ENCODE data around the gene MPZL2. TPM values are rescaled to one million over a fixed set of nuclear protein-coding genes. Genes with fewer than 3 reads are reported as not detected.

MPZL2 gene
- total RNA-seq, 4 donors from 2014 or later, result 1.2 to 7.9 (median 3.4) TPM

- TF ChIP-seq POLR2A (IDR thresholded peaks at IDR 0.05) (no peak), CTCF (IDR thresholded peaks at IDR 0.05 in 4 of 5, conservative IDR thresholded peaks at IDR 0.05 in 1 of 5) (no peak)
- peak overlapping the region in 1 of 4 donors; percentile 4 for H3K27ac ChIP-seq
- ATAC-seq, result peak in 1 of 2 donors; percentile 42
- no peaks in the 10 kb centered on the region for H3K36me3 ChIP-seq
- H3K9me3 ChIP-seq, result no peaks in the 10 kb centered on the region
- no peaks in the 10 kb centered on the region for H3K4me1 ChIP-seq
- no peak overlapping the region for H3K4me3 ChIP-seq
- H3K27me3 ChIP-seq, result peaks cover 0 to 10% (median 8%) of the 10 kb centered on the region in 3 donors
- intact Hi-C loops (cut with DNase I; ENCODE audit: low total_unique reads), result no loop called here
- in situ Hi-C loops (cut with MboI; ENCODE audit: low sequenced_read_pairs in 4 of 4), result loop anchor here in 1 of 4 donors (10.0 kb wide), 1 partner anchor 88 kb away; no protein-coding TSS in a partner anchor
- DNase-seq, result no peak
Measured at GRCh38 chr11:118206391-118207031, 57.6 kb downstream of the MPZL2 start.

- H3K27me3 ChIP-seq, result peaks cover 0 to 10% (median 8%) of the 10 kb centered on the region in 3 donors
- H3K4me3 ChIP-seq, result no peak overlapping the region
- H3K9me3 ChIP-seq, result no peaks in the 10 kb centered on the region
- intact Hi-C loops (cut with DNase I; ENCODE audit: low total_unique reads), result no loop called here
- DNase-seq (no peak), ATAC-seq (no peak)
- in situ Hi-C loops (cut with MboI; ENCODE audit: low sequenced_read_pairs in 4 of 4), result loop anchor here in 1 of 4 donors (10.0 kb wide), 1 partner anchor 89 kb away; no protein-coding TSS in a partner anchor
- H3K36me3 ChIP-seq, result no peaks in the 10 kb centered on the region
- no peaks in the 10 kb centered on the region for H3K4me1 ChIP-seq
- H3K27ac ChIP-seq, result peak overlapping the region in 1 of 4 donors; percentile 4
- TF ChIP-seq CTCF (IDR thresholded peaks at IDR 0.05 in 4 of 5, conservative IDR thresholded peaks at IDR 0.05 in 1 of 5) (no peak), POLR2A (IDR thresholded peaks at IDR 0.05) (no peak)
Measured at GRCh38 chr11:118205606-118206378, 58.3 kb downstream of the MPZL2 start.

Other genes with a start within 250 kb of the MPZL2 start
- 1 to 10 TPM in 1 of 4 donors, not detected in 3; 1.1 TPM for gene TMPRSS4, start 187.2 kb downstream of the MPZL2 start, total RNA-seq
- not detected for gene SMIM35, start 177.3 kb downstream of the MPZL2 start, total RNA-seq
- 10 to 100 TPM in 1 of 4 donors, 1 to 10 TPM in 3; 3.5 to 16.3 (median 6.5) TPM for gene SCN4B, start 111.5 kb downstream of the MPZL2 start, total RNA-seq
- 1 to 10 TPM in 1 of 4 donors, under 1 TPM in 2, not detected in 1; 0.10 to 1.9 (median 0.24) TPM for gene SCN2B, start 87.7 kb downstream of the MPZL2 start, total RNA-seq
- 1 to 10 TPM in 1 of 4 donors, under 1 TPM in 2, not detected in 1; 0.82 to 1.2 (median 0.91) TPM for gene JAML, start 39.3 kb downstream of the MPZL2 start, total RNA-seq
- 1 to 10 TPM in 1 of 4 donors, under 1 TPM in 3; 0.10 to 2.1 (median 0.19) TPM for gene MPZL3, start 11.9 kb downstream of the MPZL2 start, total RNA-seq
- gene CD3E, start 40.4 kb upstream of the MPZL2 start, total RNA-seq, result under 1 TPM in 2 of 4 donors, not detected in 2; 0.42 to 0.51 TPM
- 1 to 10 TPM in 1 of 4 donors, under 1 TPM in 2, not detected in 1; 0.35 to 3.0 (median 0.46) TPM for gene CD3D, start 78.4 kb upstream of the MPZL2 start, total RNA-seq
- under 1 TPM in 2 of 4 donors, not detected in 2; 0.33 to 0.51 TPM for gene CD3G, start 80.0 kb upstream of the MPZL2 start, total RNA-seq
- gene UBE4A, start 95.3 kb upstream of the MPZL2 start, total RNA-seq, result 10 to 100 TPM; 36.6 to 73.9 (median 41.7) TPM
- gene ATP5MG, start 137.3 kb upstream of the MPZL2 start, total RNA-seq, result 10 to 100 TPM; 46.9 to 90.6 (median 55.4) TPM
- 10 to 100 TPM; 24.3 to 55.6 (median 27.9) TPM for gene KMT2A, start 172.2 kb upstream of the MPZL2 start, total RNA-seq

All from gastrocnemius medialis (tissue), 4 donors.